ENCODE measurements around the gene SOX8.
A peak's percentile ranks its signal among the peaks of the same experiment; 100 is the strongest.
"Not testable (repeated sequence)": the region's sequence is repeated elsewhere in the genome, so short reads cannot be mapped to it uniquely, and the experiment has no call there.

The SOX8 gene

DNA sequence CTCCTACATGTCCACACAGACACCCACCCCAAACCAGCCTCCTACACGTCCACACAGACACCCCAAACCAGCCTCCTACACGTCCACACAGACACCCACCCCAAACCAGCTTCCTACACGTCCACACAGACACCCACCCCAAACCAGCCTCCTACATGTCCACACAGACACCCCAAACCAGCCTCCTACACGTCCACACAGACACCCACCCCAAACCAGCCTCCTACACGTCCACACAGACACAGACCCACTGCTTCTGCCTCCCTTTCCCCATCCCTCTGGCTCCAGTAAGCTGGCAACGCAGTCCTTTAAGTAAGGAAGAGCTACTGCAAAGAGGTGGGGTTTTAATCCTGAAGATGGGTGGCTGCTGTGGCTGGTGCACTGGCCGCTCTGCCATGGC, 27.8 kb upstream of the SOX8 start:
- DNase-seq (ENCODE audit: low read depth, low spot score): not testable (repeated sequence)

DNA sequence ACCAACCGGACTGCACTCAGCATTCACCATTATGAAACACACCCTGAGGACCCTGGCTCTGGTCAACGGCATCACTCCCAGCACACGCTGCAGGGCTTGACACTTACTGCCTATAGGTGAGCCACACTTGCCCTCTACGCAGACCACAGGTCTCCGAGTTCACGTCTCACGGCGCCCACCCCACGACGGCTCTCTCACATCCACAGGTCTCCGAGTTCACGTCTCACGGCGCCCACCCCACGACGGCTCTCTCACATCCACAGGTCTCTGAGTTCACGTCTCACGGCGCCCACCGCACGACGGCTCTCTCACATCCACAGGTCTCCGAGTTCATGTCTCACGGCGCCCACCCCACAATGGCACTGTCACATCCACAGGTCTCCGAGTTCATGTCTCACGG, 25.8 kb upstream of the SOX8 start:
- DNase-seq (ENCODE audit: low read depth, low spot score): not testable (repeated sequence)

DNA sequence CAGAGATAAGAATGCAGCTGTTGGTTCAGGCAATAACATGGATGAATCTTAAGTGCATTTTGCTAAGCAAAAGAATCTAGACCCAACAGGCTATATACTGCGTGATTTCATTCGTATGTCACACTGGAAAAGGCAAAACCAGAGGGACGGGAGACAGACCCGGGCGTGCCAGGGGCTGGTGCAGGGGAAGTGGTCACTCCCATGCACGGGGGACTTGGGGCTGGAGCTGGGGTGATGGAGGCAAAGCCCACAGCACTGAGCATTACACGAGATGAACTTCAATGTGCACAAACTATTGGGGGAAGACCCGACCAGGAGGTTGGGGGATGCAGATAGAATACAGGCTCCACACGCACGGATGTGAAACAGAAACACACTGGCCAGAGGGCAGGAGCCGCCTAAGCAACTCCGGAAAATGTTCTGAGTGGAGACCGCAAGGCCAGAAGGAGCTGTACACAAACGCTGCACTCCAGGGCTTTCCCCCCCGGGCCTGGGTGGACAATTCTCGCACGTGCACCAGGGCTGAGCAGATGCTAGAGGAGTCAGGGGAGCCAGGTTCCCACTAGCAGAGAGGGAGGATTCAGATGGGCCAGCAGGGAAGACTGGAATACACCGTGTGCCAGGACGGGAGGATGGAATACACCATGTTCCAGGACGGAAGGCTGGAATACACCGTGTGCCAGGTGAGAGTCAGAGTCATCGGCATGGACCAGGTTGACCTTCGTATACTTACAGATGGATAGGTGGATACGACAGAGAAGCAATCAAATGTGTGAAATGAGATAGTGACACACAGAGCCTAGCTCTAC, 22.1 kb upstream of the SOX8 start:
- no peak for DNase-seq (ENCODE audit: low read depth, low spot score)

DNA sequence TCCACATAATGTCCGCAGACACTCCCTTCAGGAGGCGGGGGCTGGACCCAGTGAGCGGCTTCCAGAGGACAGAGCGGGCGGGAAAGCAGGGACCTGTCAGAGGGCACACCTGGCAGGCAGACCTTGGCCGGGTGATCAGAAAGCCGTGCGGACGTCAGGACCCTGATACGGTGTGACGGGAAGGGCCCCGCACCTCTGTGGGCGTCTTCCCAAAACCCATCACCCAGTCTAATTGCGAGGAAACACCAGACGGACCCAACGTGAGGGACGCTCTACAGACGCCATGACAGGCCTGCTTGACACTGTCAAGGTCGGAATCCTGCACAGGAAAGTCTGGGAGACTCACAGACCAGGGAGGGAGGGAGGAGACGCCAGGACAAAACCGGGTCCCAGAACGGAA, 19.2 kb upstream of the SOX8 start:
- no peak for DNase-seq (ENCODE audit: low read depth, low spot score)

DNA sequence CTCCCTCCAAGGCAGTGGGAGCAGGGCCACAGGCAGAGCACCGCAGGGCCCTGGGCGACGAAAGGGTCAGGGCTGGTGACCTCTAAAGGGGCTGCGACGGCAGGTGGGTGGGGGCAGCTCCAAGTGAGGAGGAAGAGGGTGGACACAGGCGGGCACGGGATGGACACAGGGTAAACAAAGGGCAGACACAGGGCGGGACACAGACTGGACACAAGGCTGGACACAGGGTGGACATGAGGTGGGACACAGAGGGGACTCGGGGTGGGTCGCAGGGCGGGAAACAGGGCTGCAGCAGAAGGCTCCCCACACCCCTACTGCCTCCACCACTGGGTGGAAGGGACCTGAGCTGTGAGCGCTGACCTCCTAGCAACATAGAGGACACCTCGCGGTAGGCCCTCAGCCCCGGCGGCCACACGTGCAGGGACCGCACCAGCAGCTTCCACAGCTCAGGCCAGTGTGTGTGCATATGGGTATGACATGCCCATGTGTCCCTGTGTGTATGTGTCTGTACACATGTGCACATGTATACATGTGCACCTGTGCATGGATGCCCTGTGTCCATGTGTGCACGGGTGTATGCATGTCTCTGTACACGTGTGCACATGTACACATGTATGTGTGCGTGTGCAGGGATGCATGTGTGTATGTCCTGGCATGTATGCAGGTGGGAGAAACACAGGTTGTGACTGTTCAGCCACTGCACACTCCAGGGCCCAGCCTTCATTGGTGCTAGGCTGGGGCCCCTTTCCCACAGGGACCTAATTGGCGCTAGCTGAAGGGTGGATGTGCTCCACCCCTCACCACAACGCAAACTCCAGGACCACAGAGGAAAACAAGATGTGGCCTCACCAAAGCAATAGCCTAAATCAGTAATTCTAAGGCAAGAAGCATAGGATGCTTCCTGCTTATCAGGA, 18.4 kb upstream of the SOX8 start:
- no peak for DNase-seq (ENCODE audit: low read depth, low spot score)

DNA sequence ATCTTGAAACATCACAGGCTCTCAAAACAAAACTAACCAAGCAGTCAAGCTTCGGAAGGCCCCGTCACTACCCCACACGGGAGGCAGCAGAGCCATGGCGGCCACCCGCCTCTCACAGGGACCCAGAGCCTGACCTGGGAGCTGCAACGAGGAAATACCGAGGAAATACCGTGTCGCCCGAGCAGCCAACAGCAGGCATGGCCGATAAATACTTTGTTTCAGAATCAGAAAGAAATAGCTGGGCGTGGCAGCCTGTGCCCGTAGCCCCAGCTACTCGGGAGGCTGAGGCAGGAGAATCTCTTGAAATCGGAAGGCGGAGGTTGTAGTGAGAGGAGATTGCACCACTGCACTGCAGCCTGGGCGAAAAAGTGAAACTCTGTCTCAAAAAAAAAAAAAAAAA, 17.7 kb upstream of the SOX8 start:
- DNase-seq (ENCODE audit: low read depth, low spot score): no peak

DNA sequence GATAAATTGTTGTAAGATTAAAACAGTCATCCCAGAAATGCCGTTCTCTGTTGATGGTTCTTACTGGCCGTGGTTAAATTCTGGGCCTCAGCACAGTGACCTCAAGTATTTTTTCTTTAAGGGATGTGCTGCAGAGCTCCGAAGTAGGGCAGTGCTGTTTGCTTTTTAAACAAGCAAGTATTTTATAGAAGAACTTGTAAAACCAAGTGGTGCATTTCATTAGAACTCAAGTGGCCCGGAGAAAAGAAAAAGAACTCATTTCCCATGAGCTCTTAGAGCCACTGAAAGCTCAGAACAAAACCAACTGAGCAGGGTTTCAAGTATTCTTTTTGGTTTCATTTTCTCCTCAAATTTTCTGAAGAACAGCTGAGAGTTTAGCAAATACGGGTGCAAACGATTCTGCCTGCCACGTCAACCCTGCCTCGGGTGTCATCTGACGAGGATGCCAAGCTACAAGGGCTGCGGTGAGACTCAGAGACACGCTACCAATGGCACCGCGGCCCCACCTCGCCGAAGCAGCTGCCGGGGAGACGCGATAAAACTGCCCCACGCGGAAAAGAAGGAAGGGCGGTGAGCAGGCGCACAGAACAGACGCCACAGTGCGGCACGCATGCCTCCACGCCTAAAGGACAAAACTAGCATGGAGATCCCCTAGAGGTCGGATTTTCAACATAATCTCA, 17.1 kb upstream of the SOX8 start:
- DNase-seq (ENCODE audit: low read depth, low spot score): no peak

DNA sequence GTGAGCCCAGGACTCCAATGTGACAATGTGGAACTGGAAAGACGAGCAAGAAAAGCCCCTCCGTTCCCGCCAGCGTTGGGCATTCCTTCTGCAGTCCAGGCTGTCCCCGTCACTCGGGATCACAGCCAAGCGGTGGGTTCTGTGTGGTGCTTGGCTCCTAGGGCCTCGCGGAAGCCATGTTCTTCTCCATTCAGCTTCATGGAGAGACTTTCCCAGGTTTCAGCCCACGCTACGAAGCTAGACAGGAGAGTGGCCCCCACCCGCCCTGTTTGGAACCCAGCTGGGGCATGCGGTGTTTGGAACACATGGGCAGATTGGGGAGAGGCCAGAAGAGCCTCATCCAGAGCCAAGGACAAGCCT, 16.6 kb upstream of the SOX8 start:
- no peak for DNase-seq (ENCODE audit: low read depth, low spot score)

DNA sequence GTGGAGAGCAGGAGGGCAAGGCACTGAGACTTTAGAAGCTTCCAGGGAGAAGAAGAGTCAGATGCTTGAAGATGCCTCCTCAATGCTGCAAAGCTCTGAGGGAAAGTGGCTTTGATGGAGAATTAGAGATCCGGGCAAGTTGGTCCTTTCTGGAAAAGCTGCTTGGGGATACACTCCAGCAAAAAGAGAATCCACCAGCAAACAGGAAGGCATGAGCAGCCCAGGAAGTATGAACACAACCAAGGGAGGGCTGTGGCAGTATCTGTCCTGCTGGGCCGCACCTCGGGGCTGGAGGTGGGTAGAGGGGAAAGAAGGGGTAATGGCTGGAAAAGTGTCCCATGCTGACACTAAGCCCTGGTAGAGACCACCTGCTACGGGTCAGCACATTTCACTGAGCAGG, 16.1 kb upstream of the SOX8 start:
- DNase-seq (ENCODE audit: low read depth, low spot score): no peak

DNA sequence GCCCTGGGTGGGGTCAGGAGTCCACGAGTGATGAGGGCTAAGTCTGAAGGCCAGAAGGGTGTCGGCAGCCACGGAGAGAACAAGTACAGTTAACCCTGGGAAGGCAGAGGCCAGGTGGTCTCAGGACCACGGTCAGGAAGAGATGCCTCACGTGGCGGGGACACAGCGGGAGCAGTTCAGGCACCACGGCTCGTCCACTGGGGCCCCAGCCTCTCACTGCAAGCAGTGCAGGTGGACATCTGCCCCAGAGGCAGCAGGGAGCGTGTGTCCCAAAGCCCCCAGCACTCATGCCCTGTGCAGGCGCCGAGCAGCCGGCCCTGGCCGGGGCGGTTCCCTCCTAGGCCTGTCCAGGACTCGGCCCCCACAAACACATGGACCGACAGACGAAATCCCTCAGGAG, 15.5 kb upstream of the SOX8 start:
- DNase-seq (ENCODE audit: low read depth, low spot score): no peak

DNA sequence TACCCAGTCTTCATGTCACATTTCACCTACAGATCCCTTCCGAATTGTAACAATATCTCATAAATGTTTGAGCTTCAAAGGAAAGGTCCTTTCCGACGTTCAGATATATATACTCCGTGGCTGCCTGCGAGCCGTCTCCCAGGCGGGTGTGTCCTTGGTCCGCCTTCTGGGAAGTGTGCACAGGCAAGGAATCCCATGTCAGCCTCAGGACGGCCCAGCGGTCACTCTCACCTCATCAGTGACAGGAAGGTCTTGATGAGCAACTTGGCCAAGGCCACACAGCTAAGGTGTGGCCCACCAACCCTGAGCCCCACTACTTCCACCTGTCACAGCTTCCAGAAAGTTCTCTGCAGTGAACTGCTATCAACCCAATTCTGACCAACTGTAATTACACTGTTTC, 15.1 kb upstream of the SOX8 start:
- DNase-seq (ENCODE audit: low read depth, low spot score): no peak

DNA sequence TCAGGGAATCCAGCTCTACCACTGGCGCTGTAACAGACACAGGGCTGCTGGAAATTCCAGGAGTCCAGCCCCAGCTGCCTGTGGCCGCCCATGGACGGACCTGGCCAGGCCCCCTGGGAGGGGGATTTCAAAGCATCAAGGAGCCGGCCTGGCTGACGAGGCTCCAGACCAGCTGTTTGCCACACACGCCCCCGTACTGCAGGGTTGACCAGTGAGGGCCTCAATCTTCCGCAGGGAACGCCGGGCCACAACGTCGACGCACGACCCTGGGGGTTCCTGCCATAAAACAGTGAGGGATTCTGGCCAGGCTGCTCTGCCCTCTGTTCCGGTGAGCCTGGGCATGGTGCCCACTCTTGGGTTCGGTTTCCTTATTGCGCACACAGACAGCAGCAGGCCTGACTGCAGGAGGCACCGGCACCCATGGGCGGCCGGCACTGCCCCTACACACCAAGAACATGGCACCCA, 14.5 kb upstream of the SOX8 start:
- DNase-seq (ENCODE audit: low read depth, low spot score): no peak

DNA sequence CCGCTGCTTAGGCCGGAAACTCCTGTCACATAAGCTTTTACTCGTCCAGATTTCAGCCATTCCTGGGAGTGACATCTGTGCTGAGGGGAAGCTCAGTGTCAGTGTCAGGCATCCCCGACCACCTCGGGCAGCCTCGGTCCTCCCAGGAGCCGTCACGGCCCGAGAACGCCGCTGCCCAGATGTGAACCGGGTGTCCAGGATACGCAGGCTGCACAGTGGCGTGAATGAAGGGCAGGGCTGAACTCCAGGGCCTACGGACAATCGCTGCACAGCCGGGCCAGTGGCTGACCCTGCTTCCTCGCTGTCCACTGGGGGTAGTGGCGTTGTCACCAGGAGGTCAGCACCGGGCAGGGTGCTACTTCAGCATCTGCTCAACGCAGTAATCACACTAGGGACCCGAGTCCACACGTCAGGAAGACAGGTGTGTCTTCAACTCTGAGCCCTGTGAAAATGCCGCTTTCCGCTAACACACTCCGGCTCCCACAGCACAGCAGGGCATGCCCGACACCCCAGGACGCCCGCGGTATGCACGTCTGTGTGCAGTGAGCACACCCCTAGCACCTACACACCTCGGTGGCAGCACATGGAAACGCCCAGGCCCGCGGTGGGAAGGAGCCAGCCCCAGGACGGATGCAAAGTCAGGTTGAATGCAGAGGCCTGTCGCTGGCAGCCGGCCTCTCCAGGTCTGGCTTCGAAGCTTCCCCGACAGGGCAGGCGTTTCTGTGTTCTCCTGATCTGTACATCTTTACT, 13.8 kb upstream of the SOX8 start:
- DNase-seq (ENCODE audit: low read depth, low spot score): no peak

DNA sequence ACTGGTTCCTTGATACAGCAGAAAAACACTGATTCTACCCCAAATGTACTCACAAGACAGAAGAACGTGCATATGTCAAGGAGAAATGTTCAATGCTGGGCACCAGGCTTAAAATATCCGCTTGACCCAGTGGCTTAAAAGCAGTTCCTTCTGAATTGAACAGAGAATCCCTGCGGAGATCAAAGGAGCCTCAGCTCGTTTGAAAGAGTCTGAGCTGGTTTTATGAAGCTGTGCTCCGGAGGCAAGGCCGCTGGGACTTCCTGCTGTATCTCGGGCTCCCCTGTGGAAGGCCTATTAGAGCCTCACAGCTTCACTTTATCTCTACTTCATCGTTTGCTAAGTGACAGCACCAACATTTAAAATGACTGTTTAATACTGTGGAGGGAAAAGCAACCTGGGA, 12.9 kb upstream of the SOX8 start:
- DNase-seq (ENCODE audit: low read depth, low spot score): no peak

DNA sequence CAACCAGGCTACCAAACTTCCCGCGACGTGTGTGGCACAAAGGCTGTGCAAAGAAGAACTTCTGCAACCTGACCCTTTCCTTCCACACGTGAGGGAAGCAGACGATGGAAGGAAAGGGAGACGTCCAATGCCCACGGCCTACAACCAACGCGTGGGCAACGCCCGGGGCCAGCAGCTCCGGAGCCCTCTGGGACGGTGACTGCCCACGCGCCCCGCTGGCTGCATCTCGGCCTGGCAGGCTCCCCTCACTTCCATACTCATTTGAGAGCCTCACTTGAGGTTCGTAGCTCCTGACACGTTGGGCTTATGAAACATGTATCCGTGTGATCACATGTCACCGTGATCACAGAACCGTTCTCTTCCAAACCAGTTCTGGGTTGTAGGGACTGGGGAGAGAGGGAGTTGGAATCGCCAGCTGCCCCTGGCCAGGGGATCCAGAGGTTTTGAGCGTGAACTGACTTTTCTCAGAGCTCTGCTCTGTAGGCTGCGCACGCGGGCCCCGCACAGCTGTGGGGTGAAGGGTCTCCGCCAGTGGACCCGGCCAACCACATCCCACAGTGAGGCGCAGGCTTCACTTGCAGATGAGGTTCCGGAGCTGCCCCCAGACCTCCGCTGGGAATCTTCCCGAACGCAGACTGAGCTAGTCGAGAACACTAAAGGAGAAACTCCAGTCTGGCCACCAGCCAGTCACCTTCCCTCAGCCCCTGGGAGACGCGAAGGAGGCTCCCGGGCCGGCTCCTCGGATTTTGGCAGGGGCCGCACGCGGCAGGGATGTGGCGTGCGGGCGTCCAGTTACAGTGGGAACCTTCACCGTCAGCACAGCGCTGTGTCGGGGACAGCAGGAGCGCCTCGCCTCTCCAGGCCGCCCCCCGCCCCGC, 11.8 kb upstream of the SOX8 start:
- no peak for DNase-seq (ENCODE audit: low read depth, low spot score)

DNA sequence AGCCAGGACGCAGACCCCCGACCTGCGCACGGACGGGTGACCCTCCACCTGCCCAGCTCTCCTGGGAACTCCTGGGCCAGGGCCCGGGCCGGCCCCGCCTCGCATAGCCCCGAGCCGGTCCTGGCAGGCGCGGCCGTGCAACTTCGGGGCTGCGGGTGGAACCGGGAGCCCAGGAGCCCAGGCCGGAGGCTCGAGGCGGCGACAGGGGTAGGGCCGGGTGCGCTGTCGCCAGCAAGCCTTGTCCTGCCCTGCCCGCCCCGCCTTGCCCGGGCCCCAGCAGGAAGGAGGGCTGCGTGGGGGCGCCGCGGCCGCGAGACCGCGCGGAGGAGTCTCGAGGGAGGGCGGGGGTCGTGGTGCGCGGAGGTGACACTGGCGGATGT, 11.2 kb upstream of the SOX8 start:
- no peak for DNase-seq (ENCODE audit: low read depth, low spot score)

DNA sequence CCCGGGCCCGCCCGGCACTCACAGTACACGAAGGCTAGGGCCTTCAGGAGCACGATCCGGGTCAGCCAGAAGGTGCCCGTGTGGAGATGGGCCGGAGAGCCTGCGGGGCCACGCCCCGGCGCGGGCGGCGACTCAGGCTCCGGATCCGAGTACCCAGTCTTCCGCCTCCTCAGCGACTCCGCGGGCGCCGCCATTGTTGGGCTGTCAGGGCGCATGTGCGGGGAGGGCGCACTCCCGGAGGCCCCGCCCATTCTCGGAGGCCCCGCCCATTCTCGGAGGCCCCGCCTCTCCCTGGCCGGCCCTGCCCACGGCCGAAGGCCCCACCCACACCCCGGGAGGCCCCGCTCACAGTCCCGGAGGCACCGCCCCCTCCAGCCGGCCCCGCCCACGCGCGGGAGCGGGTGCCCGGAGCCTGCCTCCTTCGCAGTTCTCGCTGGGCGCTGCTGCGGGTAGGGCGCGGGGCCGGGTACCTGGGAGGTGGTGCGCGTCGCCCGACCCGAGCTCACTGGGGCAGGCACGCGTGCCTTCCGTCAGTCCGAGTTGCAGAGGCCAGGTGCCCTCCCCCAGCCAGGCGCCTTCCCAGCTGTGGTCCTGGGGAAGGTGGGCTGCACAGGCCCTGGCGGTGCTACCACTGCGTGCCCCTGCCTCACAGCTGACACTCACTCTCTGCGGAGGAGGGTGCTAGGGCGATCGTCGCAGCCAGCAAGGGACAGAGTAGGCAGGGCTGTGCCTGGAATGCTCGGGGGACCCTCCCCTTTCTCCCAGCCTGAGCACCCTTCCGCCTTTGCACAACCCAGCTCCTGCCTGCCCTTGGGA, 10.6 kb upstream of the SOX8 start, which contains the start of gene LMF1:
TSS of gene LMF1 (minus strand) at position 219 of the 816 bp plus-strand sequence. CDS start at position 215, 4 bp downstream.
- DNase-seq (ENCODE audit: low read depth, low spot score): peak; percentile 80

DNA sequence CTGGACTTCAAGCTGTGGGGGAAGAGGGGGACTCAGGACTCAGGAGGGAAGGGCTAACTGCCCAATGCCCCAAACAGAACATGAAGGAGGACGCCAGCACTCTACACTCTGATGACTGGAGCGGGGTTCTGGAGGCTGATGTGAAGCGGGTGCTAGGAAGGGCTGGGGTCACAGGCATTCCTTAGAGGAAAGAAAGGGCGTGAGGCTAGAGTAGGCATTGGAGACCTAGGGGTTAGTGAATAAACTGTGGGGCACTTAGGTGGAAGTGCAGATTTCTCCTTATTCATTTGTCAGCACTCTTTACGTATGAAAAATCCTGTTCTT, 10.0 kb upstream of the SOX8 start:
- no peak for DNase-seq (ENCODE audit: low read depth, low spot score)

DNA sequence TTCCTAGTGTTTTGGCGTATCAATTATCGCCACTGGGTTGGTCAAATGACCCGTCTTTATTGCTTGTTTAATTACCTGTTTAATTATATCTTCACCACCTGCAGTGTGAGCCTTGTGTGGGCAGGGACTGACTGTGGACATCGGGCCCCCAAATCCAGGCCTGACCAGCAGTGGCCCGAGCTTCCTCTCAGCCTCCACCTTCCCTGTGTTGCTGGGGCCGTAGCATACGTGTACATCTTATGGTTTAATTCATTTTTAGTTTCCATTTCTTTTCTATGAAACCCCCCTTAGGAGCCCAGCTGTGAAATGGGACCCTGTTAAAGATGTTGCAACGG, 9.6 kb upstream of the SOX8 start:
- DNase-seq (ENCODE audit: low read depth, low spot score): no peak
